Measurements from ENCODE around the gene LIME1. TPM values are rescaled to one million over a fixed set of nuclear protein-coding genes. Genes with fewer than 3 reads are reported as not detected.

The LIME1 gene
- total RNA-seq, 2 donors from 2014 or later, result 7.6 to 10.1 TPM

GRCh38 chr20:63767886-63768285 lies 31.4 kb downstream of the LIME1 start:
- H3K4me1 Mint-ChIP-seq, result no peaks in the 10 kb centered on the region
- H3K4me1 ChIP-seq (ENCODE audit: control insufficient read depth, insufficient read depth, low read length), result no peaks in the 10 kb centered on the region
- H3K4me3 ChIP-seq (ENCODE audit: low read length), result no peak overlapping the region
- no peak overlapping the region for H3K27ac ChIP-seq (ENCODE audit: low read depth, low read length)
- H3K27me3 ChIP-seq (ENCODE audit: control insufficient read depth, insufficient read depth, low read length, poor library complexity, severe bottlenecking), result no peaks in the 10 kb centered on the region
- no peak for TF ChIP-seq CTCF (conservative IDR thresholded peaks at IDR 0.05)
- H3K4me3 Mint-ChIP-seq, result no peak overlapping the region
- H3K36me3 Mint-ChIP-seq (ENCODE audit: low read depth), result peaks cover 40% of the 10 kb centered on the region
- 95 to 100% methylated on average over 1 to 7 of the region's 7 CpGs for WGBS, 2 experiments (ENCODE audit: insufficient coverage in 1 of 2, insufficient read length in 1 of 2)
- H3K9me3 ChIP-seq (ENCODE audit: control insufficient read depth, low read length), result no peaks in the 10 kb centered on the region
- H3K9me3 Mint-ChIP-seq, result no peaks in the 10 kb centered on the region
- DNase-seq, result no peak
- peaks cover 13% of the 10 kb centered on the region for H3K36me3 ChIP-seq (ENCODE audit: control insufficient read depth, insufficient read depth, low read length)
- H3K9ac ChIP-seq (ENCODE audit: extremely low read depth, low read length, poor library complexity, severe bottlenecking), result no peak overlapping the region
- no peaks in the 10 kb centered on the region for H3K27me3 Mint-ChIP-seq (ENCODE audit: insufficient read depth)
- H3K27ac Mint-ChIP-seq, result no peak overlapping the region

DNA sequence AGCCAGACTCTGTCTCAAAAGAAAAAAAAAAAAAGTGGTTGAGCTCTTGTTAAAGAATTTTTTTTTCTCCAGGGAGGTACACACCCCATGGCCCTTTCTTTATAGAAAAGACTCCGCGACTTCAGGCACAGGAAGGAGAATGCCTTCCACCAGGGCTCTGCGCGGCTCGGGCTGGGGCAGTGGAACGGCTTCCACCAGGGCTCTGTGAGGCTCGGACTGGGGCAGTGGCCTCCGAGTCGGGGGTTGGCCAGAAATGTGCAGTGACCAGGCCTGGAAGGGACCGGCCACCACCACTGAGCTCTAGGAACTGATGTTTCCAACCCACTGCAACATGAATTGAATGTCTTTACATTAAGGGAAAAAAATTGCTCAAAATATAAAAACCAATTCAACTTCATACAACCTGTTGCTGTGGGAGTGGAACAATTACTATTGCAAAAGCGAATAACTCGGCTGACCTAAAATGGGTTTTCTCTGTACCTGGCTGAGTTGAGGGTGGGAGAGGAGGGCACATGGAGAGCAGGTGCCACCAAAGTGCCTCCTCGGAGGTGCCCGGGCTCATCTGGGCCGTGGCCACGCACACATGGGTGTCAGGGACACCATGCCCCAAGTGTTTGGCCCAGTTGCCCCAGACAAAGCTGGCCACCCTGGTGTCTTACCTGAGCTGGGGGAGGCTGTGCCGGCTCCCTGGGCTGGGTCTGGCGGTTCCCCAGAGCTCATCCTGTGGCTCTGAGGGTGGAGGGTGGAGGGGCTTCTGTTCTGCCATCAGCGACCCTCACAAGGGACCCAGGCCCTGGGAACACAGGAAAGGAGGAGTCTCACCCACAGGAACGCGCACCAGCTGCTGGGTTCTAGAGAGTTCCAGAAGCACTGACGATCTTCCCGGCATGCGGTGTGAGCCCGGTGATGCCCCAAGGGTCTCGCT lies 32.4 kb downstream of the LIME1 start:
- Mint-ChIP-seq H3K27me3 (ENCODE audit: insufficient read depth) (no peaks in the 10 kb centered on the region), H3K4me3 (no peak overlapping the region), H3K27ac (no peak overlapping the region), H3K36me3 (ENCODE audit: low read depth) (peaks cover 31% of the 10 kb centered on the region), H3K4me1 (no peaks in the 10 kb centered on the region), H3K9me3 (no peaks in the 10 kb centered on the region)
- Histone ChIP-seq H3K9ac (ENCODE audit: extremely low read depth, low read length, poor library complexity, severe bottlenecking) (no peak overlapping the region), H3K27me3 (ENCODE audit: control insufficient read depth, insufficient read depth, low read length, poor library complexity, severe bottlenecking) (no peaks in the 10 kb centered on the region), H3K9me3 (ENCODE audit: control insufficient read depth, low read length) (no peaks in the 10 kb centered on the region), H3K4me3 (ENCODE audit: low read length) (no peak overlapping the region), H3K27ac (ENCODE audit: low read depth, low read length) (no peak overlapping the region), H3K4me1 (ENCODE audit: control insufficient read depth, insufficient read depth, low read length) (no peaks in the 10 kb centered on the region), H3K36me3 (ENCODE audit: control insufficient read depth, insufficient read depth, low read length) (peaks cover 8% of the 10 kb centered on the region)
- WGBS, 2 experiments (ENCODE audit: insufficient coverage in 1 of 2, insufficient read length in 1 of 2), result 96% methylated on average over 10 to 26 of the region's 26 CpGs
- DNase-seq, result no peak
- TF ChIP-seq CTCF (conservative IDR thresholded peaks at IDR 0.05), result no peak

DNA sequence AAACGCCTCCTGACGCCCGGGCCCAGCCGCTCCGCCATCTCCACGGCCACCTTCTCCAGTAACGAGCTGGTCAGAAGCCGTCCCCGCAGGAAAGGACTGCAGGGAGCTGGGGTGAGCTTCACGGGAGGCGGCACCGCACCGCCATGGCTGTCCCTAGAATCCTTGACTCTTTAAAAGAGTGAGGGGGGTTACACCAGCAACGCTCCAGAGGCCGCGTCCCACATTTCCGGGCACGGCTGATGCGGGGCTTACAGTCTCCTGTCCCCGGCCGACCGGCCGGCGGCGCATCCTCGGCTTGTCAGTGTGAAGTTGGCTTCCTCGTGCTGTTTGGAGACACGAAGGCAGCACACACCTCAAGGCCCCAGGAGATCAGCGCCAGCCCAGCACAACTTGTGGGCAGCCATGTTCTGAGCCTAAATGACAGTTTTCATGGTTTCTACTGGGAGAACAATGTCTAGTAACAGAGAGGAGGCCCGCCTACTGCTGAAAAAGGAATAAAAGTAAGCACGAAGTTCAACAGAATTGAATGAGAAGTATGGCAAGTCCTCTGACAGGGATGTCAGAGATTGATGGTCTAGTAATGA lies 33.5 kb downstream of the LIME1 start:
- no peak for TF ChIP-seq CTCF (conservative IDR thresholded peaks at IDR 0.05)
- no peak overlapping the region for H3K27ac ChIP-seq (ENCODE audit: low read depth, low read length)
- no peak overlapping the region for H3K4me3 ChIP-seq (ENCODE audit: low read length)
- WGBS, 2 experiments (ENCODE audit: insufficient coverage in 1 of 2, insufficient read length in 1 of 2), result 96% methylated on average over 28 to 31 of the region's 31 CpGs
- H3K36me3 ChIP-seq (ENCODE audit: control insufficient read depth, insufficient read depth, low read length), result peaks cover 8% of the 10 kb centered on the region
- no peaks in the 10 kb centered on the region for H3K4me1 ChIP-seq (ENCODE audit: control insufficient read depth, insufficient read depth, low read length)
- Mint-ChIP-seq H3K9me3 (no peaks in the 10 kb centered on the region), H3K4me3 (no peak overlapping the region), H3K27me3 (ENCODE audit: insufficient read depth) (no peaks in the 10 kb centered on the region), H3K4me1 (no peaks in the 10 kb centered on the region), H3K27ac (no peak overlapping the region), H3K36me3 (ENCODE audit: low read depth) (peaks cover 33% of the 10 kb centered on the region)
- no peak overlapping the region for H3K9ac ChIP-seq (ENCODE audit: extremely low read depth, low read length, poor library complexity, severe bottlenecking)
- H3K9me3 ChIP-seq (ENCODE audit: control insufficient read depth, low read length), result no peaks in the 10 kb centered on the region
- no peak for DNase-seq
- H3K27me3 ChIP-seq (ENCODE audit: control insufficient read depth, insufficient read depth, low read length, poor library complexity, severe bottlenecking), result no peaks in the 10 kb centered on the region
